Activated naive CD8-positive, alpha-beta T cell treated with anti-CD3 and anti-CD28 coated beads, Interleukin-2, amount 10 ng/mL, durations not matched to agents 7 days and 5 days (primary cell): ENCODE measurements around the gene SLC46A1. TPM values are rescaled to one million over a fixed set of nuclear protein-coding genes. Genes with fewer than 3 reads are reported as not detected.
A peak's percentile ranks its signal among the peaks of the same experiment; 100 is the strongest.

Experiments
- ATAC-seq: fragments of 150-1000 bp; cut with Tn5 transposase; one replicate; pipeline ENCODE4 v1.10.0; 2021; ENCODE audit warnings: low read depth, moderate library complexity
- POLR2A ChIA-PET: fragments of 350-600 bp; sonication (Branson Sonifier 250); formaldehyde crosslinking; loops from one replicate; lab custom pipeline; 2021; ENCODE audit warnings: antibody characterized with exemption; lab: Charles Lee
- DNase-seq: peaks from one replicate; pipeline ENCODE4 v3.0.0; 2021
- H3K27ac Mint-ChIP-seq: one replicate; pipeline ENCODE4 v1.8.0; 2022; ENCODE audit warnings: mild to moderate bottlenecking, mixed read lengths
- H3K27me3 Mint-ChIP-seq: one replicate; pipeline ENCODE4 v1.8.0; 2022; ENCODE audit warnings: mild to moderate bottlenecking, moderate library complexity, mixed read lengths
- H3K36me3 Mint-ChIP-seq: one replicate; pipeline ENCODE4 v1.8.0; 2021; ENCODE audit warnings: mild to moderate bottlenecking, mixed read lengths
- H3K4me1 Mint-ChIP-seq: one replicate; pipeline ENCODE4 v1.8.0; 2021; ENCODE audit warnings: mixed read lengths
- H3K4me3 Mint-ChIP-seq: one replicate; pipeline ENCODE4 v1.8.0; 2022; ENCODE audit warnings: mild to moderate bottlenecking, moderate library complexity, mixed read lengths
- H3K9me3 Mint-ChIP-seq: one replicate; pipeline ENCODE4 v1.8.0; 2021; ENCODE audit warnings: mixed read lengths
- total RNA-seq, 2 experiments: library from RNA; stranded (reverse); gene quantifications; one replicate each; pipeline ENCODE4 v1.2.3, GENCODE V29; 2021

Gene SLC46A1
- total RNA-seq, 2 experiments from 2014 or later = 3.0 to 3.6 TPM

DNA sequence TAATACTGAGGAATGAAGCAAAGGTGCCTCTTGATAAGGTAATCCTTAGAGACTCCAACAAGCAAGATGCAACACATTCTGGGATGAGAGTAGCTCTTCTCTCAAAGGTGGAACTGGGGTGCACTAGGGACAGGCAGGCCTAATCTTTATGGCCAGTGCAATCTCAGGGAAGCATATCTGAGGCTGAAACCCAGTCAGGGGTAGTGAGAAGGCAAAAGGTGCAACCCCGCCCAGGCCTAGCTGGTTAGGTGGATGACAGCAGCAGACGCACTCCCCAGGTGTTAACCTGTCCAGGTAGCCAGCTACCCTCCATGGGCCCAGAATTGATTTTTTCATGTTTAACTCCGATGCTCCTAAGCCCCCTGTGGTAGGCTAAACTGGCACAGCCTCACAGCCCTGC, 9.9 kb upstream of the SLC46A1 start:
- H3K4me1 Mint-ChIP-seq = peaks cover 6% of the 10 kb centered on the region
- H3K27me3 Mint-ChIP-seq = peaks cover 21% of the 10 kb centered on the region
- H3K4me3 Mint-ChIP-seq = no peak overlapping the region
- POLR2A ChIA-PET = interaction anchor here (1.3 kb wide), 1 partner anchor 11 kb away, joined by 4 read pairs; no protein-coding TSS in a partner anchor
- H3K27ac Mint-ChIP-seq = no peak overlapping the region
- ATAC-seq (no peak), DNase-seq (no peak)
- H3K9me3 Mint-ChIP-seq = no peaks in the 10 kb centered on the region
- no peaks in the 10 kb centered on the region for H3K36me3 Mint-ChIP-seq

GRCh38 chr17:28413804-28414203, 7.8 kb upstream of the SLC46A1 start:
- Mint-ChIP-seq H3K27me3 (peaks cover 26% of the 10 kb centered on the region), H3K27ac (no peak overlapping the region), H3K36me3 (no peaks in the 10 kb centered on the region), H3K4me1 (peaks cover 6% of the 10 kb centered on the region), H3K4me3 (no peak overlapping the region), H3K9me3 (no peaks in the 10 kb centered on the region)
- POLR2A ChIA-PET = no interaction called here
- ATAC-seq = no peak
- DNase-seq = no peak

GRCh38 chr17:28412099-28412498, 6.1 kb upstream of the SLC46A1 start:
- POLR2A ChIA-PET = no interaction called here
- DNase-seq (no peak), ATAC-seq (no peak)
- H3K4me3 Mint-ChIP-seq = no peak overlapping the region
- H3K27me3 Mint-ChIP-seq = peaks cover 32% of the 10 kb centered on the region
- H3K4me1 Mint-ChIP-seq = peaks cover 6% of the 10 kb centered on the region
- no peaks in the 10 kb centered on the region for H3K36me3 Mint-ChIP-seq
- H3K27ac Mint-ChIP-seq = no peak overlapping the region
- H3K9me3 Mint-ChIP-seq = no peaks in the 10 kb centered on the region

DNA sequence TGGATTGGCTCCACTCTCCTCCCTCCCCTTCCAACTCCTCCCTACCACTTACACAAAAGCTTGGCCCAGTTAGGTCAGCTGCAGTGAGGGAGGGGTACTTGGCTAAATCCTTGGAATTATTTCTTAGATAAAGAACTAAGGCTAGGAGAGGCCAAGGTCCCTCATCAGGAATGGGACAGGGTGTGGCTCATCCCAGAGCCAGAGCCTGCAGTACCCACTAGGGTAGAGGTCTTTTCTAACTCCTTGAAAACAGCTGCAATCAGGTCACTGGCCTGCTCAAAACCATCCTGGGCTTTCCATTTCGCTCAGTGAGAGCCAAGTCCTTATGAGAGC, 1.9 kb upstream of the SLC46A1 start:
- no peak for DNase-seq
- Mint-ChIP-seq H3K4me1 (peaks cover 5% of the 10 kb centered on the region), H3K36me3 (no peaks in the 10 kb centered on the region), H3K4me3 (no peak overlapping the region), H3K27ac (no peak overlapping the region), H3K27me3 (peaks cover 17% of the 10 kb centered on the region), H3K9me3 (no peaks in the 10 kb centered on the region)
- no peak for ATAC-seq
- POLR2A ChIA-PET = no interaction called here

GRCh38 chr17:28407130-28407973, 1.3 kb upstream of the SLC46A1 start:
- no peaks in the 10 kb centered on the region for H3K36me3 Mint-ChIP-seq
- H3K27me3 Mint-ChIP-seq = peaks cover 14% of the 10 kb centered on the region
- no peak for ATAC-seq
- no peak for DNase-seq
- H3K4me3 Mint-ChIP-seq = peak overlapping the region; percentile 3
- H3K9me3 Mint-ChIP-seq = no peaks in the 10 kb centered on the region
- POLR2A ChIA-PET = interaction anchor here (1.0 kb wide), 1 partner anchor 10 kb away, joined by 3 read pairs; no protein-coding TSS in a partner anchor
- H3K4me1 Mint-ChIP-seq = peaks cover 5% of the 10 kb centered on the region
- no peak overlapping the region for H3K27ac Mint-ChIP-seq

DNA sequence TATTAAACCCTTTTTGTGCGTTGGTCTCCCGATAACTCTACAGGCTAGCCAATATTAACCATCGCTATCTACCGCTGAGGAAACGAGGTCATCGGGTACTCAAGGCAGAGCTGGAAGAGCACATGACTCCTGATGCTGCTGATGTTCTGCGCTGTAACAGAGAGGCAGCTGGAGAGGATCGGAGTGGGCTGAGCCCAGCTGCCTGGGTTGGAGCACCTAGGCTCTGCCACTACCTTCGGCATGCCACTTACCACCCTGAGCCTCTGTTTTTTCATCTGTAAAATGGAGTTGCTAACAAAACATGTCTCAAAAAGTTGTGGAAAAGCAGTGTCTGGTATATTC, 432 bp upstream of the SLC46A1 start:
- H3K27ac Mint-ChIP-seq = peak overlapping the region; percentile 39
- ATAC-seq (no peak), DNase-seq (no peak)
- POLR2A ChIA-PET = interaction anchor here (1.0 to 2.2 kb wide), 2 partner anchors 9 to 22 kb away, joined by 3 to 7 read pairs; no protein-coding TSS in a partner anchor
- no peaks in the 10 kb centered on the region for H3K36me3 Mint-ChIP-seq
- H3K4me1 Mint-ChIP-seq = peaks cover 7% of the 10 kb centered on the region
- peaks cover 11% of the 10 kb centered on the region for H3K27me3 Mint-ChIP-seq
- H3K4me3 Mint-ChIP-seq = peak overlapping the region; percentile 71
- H3K9me3 Mint-ChIP-seq = no peaks in the 10 kb centered on the region

DNA sequence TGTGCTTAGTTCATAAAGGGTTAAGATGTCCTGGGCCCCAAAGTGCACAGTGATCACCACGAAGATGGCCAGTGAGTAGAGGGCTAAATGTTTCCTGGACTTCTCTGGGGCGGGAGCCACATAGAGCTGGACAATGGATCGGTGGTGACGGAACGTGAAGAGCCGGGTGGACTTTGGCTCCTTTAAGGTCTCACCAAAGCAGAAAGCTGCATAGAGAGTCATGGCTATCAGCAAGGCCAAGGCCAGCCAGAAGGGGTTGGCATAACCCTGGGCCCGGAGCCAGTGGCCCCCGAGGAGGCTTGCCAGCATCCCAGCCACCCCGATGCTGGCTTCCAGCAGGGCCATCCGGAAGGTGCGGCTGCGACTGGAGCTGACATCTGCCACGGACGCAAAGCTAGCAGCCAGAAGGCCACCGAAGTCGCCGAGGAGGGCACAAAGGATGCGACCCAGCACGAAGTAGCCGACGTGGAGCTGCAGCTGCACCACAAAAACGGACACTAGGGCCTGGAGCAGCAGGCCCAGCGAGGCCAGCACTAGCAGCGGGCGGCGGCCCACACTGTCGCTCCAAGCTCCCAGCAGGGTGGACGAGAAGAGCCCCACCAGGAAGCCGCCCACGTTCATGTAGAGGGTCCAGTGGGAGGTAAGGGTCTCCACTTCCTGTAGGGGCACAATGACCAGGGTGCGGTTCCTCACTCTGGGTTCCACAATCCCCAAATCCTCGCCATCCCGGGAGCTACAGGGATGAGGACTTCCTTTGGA, 1.0 kb downstream of the SLC46A1 start:
- DNase-seq (no peak), ATAC-seq (no peak)
- Mint-ChIP-seq H3K36me3 (no peaks in the 10 kb centered on the region), H3K27me3 (peaks cover 11% of the 10 kb centered on the region), H3K27ac (peak overlapping the region; percentile 37), H3K4me1 (peaks cover 7% of the 10 kb centered on the region), H3K9me3 (no peaks in the 10 kb centered on the region), H3K4me3 (peak overlapping the region; percentile 79)
- POLR2A ChIA-PET = interaction anchor here (0.9 to 2.2 kb wide), 3 partner anchors 11 to 47 kb away, joined by 4 to 7 read pairs (median 5); partner anchors contain the start of gene POLDIP2

DNA sequence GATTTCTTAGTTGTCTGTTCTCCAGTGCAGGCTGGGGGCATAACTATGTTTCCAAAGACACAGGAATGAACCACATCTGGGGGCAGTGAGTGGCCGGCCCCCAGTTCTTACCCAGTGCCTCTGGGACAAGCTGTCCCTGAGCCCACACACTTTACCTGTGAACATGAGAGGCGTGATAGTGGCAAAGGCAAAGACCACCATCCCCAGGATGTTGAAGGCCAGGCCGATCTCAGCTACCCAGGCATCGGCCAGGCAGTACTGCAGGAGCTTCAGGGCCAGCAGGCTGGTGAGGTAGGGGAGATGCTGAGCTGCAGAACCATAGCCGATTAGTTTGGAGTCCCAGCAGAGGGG, 1.6 kb downstream of the SLC46A1 start:
- Mint-ChIP-seq H3K9me3 (no peaks in the 10 kb centered on the region), H3K4me1 (peaks cover 7% of the 10 kb centered on the region), H3K27ac (no peak overlapping the region), H3K27me3 (peaks cover 8% of the 10 kb centered on the region), H3K36me3 (no peaks in the 10 kb centered on the region), H3K4me3 (peak overlapping the region; percentile 15)
- ATAC-seq (no peak), DNase-seq (no peak)
- POLR2A ChIA-PET = no interaction called here

DNA sequence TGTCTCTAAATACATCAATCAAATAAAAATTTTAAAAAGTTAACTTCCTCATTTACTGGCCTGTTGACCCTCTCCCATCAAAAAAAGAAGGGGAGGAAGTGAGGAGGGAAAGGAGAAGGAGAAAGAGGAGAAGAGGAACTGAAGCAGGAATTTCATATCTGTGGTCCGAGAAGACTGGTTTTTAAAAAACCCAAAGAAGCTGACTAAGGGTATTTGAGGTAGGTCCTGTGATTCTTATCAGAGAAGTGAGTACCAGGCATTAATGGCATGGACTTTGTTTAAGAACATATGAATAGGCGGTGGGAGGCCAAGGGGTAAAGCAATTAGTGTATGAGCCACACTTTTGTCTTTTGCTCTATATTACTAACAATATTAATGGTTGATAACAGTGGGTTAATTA, 2.0 kb downstream of the SLC46A1 start:
- H3K27me3 Mint-ChIP-seq = peaks cover 7% of the 10 kb centered on the region
- H3K36me3 Mint-ChIP-seq = no peaks in the 10 kb centered on the region
- H3K27ac Mint-ChIP-seq = no peak overlapping the region
- H3K9me3 Mint-ChIP-seq = no peaks in the 10 kb centered on the region
- ATAC-seq = no peak
- no peak overlapping the region for H3K4me3 Mint-ChIP-seq
- peaks cover 7% of the 10 kb centered on the region for H3K4me1 Mint-ChIP-seq
- no peak for DNase-seq
- POLR2A ChIA-PET = no interaction called here

GRCh38 chr17:28402844-28403243, 3.2 kb downstream of the SLC46A1 start:
- no peak overlapping the region for H3K4me3 Mint-ChIP-seq
- ATAC-seq (no peak), DNase-seq (no peak)
- H3K36me3 Mint-ChIP-seq = no peaks in the 10 kb centered on the region
- H3K9me3 Mint-ChIP-seq = no peaks in the 10 kb centered on the region
- H3K27me3 Mint-ChIP-seq = peaks cover 2% of the 10 kb centered on the region
- no peak overlapping the region for H3K27ac Mint-ChIP-seq
- POLR2A ChIA-PET = no interaction called here
- H3K4me1 Mint-ChIP-seq = peaks cover 7% of the 10 kb centered on the region

DNA sequence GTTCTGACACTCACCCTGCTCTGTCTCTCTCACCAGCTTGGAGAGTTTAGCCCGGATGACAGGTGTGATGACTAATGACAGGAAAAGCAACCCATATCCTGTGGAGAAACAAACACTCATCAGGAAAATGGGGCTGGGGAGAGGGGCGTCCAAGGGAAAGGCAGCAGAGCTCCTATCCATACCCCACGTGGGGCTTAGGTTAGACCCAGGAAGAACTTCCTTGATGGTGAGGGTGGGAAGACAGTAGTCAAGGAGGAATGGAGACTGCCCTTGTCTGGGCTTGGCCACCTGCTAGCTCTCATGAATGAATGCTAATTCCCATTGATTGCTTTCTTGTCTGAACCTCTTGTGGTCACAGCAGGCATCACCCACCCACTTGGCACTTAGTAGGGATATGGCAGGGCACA, 3.8 kb downstream of the SLC46A1 start:
- POLR2A ChIA-PET = no interaction called here
- H3K9me3 Mint-ChIP-seq = no peaks in the 10 kb centered on the region
- DNase-seq (no peak), ATAC-seq (no peak)
- H3K36me3 Mint-ChIP-seq = peaks cover 1% of the 10 kb centered on the region
- H3K4me1 Mint-ChIP-seq = peaks cover 7% of the 10 kb centered on the region
- H3K4me3 Mint-ChIP-seq = no peak overlapping the region
- no peaks in the 10 kb centered on the region for H3K27me3 Mint-ChIP-seq
- H3K27ac Mint-ChIP-seq = no peak overlapping the region

DNA sequence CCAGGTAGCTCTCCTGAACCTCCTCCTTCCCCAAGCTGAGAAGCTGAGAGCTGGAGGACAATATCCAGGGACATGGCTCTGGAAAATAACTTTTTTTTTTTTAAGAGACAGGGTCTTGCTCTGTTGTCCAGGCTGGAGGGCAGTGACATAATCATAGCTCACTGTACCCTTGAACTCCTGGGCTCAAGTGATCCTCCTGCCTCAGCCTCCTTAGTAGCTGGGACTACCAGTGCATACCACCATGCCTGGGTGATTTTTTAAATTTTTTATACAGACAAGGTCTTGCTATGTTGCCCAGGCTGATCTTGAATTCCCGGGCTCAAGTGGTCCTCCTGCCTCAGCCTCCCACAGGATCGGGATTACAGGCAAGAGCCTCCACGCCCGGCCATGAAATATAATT, 6.2 kb downstream of the SLC46A1 start:
- Mint-ChIP-seq H3K27ac (no peak overlapping the region), H3K36me3 (peaks cover 1% of the 10 kb centered on the region), H3K27me3 (no peaks in the 10 kb centered on the region), H3K9me3 (no peaks in the 10 kb centered on the region), H3K4me1 (peaks cover 2% of the 10 kb centered on the region), H3K4me3 (no peak overlapping the region)
- POLR2A ChIA-PET = interaction anchor here (1.5 kb wide), 1 partner anchor 15 kb away, joined by 6 read pairs; no protein-coding TSS in a partner anchor
- DNase-seq (no peak), ATAC-seq (no peak)

DNA sequence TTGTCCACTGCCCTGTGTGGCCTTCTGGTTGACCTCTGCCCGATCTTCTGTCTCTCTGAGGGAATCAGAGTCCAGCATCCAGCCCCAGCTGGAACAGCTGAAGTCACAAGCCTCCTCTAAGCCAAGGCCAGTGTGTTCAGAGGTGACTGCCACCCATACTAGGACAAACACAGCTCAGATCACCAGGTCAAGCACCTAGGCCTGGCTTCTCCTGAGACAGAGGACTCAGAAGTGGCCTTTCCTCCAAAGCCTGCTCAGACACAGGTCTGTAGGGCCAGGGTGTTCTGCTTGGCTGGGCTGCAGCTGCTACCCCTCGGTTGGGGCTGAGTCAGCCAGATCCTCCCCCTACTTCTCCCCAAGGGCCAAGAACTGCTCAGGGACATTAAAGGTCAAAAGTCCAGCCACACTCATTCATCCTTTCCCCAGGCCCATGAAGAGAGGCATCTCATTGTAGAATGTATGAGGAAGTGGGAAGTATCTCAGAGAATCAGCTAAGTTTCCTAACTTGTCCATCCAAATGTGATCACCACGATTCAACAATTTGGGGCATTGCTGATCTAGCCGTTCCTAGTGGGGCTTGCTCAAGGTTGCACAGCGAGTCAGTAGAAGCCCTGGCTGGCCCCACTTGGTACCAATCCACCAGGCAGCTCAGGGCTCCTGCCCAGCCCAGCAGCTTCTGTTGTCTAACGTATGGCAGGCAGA, 7.6 kb downstream of the SLC46A1 start:
- H3K27me3 Mint-ChIP-seq = no peaks in the 10 kb centered on the region
- H3K4me3 Mint-ChIP-seq = no peak overlapping the region
- H3K9me3 Mint-ChIP-seq = no peaks in the 10 kb centered on the region
- DNase-seq (no peak), ATAC-seq (no peak)
- H3K36me3 Mint-ChIP-seq = peaks cover 9% of the 10 kb centered on the region
- H3K27ac Mint-ChIP-seq = no peak overlapping the region
- POLR2A ChIA-PET = no interaction called here
- H3K4me1 Mint-ChIP-seq = peaks cover 2% of the 10 kb centered on the region
